ENCODE data around the gene PLEKHA6.
"Not testable (repeated sequence)": the region's sequence is repeated elsewhere in the genome, so short reads cannot be mapped to it uniquely, and the experiment has no call there.

The PLEKHA6 gene

DNA sequence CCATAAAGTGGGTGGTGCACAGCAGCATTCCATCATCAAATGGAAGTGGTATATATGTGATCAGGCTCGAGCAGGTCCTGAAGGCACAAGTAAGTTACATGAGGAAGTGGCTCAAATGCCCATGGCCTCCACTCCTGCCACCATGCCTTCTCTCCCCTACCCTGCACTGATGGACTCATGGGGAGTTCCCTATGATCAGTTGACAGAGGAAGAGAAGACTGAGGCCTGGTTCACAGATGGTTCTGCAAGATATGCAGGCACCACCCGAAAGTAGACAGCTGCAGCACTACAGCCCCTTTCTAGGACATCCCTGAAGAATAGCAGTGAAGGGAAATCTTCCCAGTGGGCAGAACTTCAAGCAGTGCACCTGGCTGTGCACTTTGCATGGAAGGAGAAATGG, 121.2 kb downstream of the PLEKHA6 start:
- DNase-seq (ENCODE audit: low read depth in 2 of 2): not testable (repeated sequence)

DNA sequence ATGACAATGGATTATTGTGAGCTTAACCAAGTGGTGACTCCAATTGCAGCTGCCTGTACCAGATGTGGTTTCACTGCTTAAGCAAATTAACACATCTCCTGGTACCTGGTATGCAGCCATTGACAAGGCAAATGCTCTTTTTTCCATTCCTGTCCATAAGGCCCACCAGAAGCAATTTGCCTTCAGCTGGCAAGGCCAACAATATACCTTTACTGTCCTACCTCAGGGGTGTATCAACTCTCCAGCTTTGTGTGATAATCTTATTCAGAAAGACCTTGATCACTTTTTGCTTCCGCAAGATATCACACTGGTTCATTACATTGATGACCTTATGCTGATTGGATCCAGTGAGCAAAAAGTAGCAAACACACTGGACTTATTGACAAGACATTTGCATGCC, 122.2 kb downstream of the PLEKHA6 start:
- DNase-seq (ENCODE audit: low read depth in 2 of 2): not testable (repeated sequence)

DNA sequence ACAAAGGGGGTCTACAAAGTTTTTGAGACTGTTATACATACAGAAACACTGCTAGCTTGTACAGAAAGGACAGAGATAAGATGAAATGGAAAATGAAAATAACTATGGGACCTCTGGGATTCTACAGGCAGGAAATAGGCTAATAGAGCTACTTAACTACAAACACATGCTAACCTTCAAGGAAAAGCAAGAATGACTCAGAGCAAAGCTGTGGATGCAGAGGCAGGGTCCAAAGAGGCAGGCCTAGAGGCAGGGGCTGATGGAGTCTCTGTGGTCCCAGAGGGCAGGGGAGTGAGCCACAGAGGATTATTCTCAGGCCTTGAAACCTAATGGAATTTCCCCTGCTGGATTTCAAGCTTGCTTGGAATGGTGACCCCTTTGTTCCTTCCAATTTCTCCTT, 127.2 kb downstream of the PLEKHA6 start:
- DNase-seq (ENCODE audit: low read depth in 2 of 2): no peak

DNA sequence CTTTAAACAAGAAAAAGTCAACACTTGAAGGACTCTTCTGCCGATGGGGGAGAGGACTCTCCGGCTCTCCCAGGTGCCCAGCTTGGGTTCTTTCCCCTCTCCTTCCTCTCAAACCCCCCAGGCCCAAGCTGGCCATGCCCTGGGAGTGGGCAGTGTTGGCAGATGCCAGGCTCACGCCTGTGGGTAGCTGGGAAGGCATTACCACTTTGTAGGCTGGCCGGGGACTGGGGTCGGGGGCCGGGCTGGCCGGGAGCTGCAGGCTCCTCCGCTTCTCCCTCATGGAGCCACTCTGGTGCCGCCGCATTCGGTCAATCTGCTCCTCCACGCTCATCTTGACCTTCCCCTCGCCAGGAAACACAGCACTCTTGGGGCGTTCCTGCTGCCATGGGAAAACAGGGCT, 129.5 kb downstream of the PLEKHA6 start:
- DNase-seq (ENCODE audit: low read depth in 2 of 2): no peak

DNA sequence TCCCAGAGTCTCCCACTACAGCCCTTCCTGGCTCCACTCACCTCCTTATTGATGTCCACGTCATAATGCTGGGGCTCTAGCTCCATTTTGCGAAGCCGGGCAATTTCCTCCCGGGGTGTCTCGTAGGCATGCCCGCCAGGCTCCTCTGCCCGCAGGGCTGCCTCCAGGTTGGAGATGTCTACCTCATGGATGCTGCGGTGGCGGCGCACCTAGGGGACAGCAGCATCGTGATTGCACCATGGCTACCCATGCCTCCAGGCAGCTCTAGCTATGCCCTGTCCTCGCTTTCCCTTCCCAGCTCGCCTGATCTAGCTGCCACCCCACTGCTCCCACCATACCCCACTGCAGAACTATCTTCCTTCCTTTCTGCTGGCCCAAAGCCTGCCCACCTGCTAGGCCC, 130.8 kb downstream of the PLEKHA6 start:
- no peak for DNase-seq (ENCODE audit: low read depth in 2 of 2)

DNA sequence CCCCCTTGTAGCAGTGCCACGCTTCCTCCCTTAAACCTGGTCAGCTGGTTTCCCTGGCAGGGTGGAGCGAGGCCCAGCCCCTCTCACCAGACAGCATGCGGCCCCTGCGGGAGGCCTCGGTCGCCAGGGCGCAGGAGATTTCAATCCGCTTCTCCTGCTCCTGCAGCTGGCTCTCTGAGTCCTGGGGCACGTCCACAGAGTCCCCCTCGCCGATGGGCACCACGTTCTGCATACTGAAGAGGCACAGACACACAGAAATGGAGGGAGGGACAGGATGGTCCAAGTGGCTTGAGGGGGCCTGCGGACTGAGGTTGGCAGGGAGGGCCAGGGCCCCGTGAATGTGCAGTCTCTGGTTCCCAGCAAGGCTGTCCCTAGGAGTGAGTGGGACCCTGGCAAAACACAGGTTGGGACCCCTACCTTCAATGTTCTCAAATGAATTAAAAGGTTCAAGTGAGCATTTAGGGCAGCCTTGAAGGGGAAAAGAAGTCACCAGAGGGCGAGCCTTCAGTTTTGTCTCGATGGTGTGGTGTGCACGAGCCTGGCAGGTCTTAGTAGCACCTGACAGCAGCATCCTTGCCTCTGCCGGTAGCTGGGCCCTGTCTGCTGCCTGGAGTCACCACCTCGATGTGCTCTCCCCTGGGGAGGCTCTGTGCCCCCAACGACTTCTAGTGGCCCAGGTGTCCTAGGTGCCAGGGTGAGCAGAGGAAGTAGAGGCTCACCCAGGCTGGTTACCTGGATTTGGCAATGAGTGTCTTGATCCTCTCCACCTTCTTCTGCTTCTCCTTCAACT, 131.5 kb downstream of the PLEKHA6 start:
- no peak for DNase-seq (ENCODE audit: low read depth in 2 of 2)

DNA sequence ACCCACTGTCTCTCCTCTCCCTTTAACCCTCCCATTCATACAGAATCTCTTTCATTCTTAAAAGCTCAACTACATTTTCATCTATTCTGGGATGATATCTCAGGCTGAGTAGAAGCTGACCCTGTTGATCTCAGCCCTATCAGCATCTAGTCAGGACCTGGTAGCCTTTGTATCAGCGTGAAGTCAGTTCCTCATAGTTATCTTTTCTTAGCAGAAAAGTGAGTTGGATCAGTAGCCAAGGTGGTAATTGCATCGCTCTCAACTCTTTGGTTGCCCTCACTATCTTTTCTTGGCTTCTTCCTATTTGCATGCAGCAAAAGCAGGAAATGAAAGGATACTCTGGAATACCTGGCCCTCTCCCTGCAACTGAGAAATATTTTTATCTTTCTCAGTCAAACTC, 132.4 kb downstream of the PLEKHA6 start:
- DNase-seq (ENCODE audit: low read depth in 2 of 2): no peak

DNA sequence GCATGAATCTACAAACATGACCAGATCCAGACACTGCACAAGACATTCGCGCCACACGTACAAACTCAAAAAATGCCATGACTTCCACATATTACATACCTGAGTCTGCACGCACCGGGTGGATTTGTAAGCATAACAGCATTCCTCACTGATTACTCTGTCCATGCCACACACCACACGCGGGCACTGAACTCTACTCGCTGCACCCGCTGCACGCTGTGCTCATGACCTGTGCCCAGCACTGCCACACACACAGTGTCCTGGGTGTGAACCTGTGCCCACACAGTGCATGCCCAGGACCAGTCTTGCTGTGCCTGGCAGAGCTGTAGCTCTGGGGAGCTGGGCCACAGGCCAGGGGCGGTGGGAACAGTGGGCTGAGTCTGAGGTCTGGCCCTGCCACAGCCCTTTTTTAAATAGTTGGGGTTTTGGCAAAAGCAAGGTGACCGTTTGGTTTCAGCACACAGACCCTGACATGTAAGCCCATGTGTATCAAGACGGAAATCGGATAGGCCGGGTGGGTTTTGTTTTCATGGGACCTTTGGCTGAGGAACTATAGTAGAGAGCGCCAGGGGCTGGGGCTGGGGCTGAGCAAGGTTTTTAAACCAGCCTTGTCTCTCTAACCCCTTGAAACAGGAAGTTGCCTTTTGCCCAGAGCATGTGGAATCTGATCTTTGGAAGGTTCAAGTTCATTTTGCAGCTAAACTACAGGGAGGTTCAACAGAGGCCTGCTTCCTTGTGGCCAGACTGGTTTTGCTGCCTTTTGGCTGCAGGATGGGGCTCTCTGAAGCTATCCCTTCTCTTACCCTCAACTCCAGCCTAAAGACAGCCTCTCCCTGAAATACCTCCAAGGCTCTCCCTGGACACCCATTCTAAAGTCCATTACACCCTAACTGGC, 133.6 kb downstream of the PLEKHA6 start:
- DNase-seq (ENCODE audit: low read depth in 2 of 2): no peak

DNA sequence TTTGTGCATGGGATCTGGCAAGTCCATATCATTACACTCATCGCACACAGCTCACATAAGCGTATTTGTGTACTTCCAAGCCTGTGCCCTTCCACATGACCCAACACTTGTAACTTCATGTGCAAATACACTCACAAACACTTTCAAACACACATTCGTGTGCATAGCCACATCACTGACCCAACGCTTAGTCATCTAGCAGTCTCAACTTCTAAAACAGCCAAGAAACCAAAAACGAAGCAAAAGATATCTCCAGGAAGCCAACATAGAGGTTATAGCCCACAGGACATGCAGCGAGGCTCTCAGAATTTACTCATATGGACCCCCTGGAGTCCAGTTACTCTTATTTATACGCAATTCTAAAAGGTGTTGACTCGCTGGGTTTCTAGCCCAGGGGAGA, 135.1 kb downstream of the PLEKHA6 start:
- DNase-seq (ENCODE audit: low read depth in 2 of 2): no peak

DNA sequence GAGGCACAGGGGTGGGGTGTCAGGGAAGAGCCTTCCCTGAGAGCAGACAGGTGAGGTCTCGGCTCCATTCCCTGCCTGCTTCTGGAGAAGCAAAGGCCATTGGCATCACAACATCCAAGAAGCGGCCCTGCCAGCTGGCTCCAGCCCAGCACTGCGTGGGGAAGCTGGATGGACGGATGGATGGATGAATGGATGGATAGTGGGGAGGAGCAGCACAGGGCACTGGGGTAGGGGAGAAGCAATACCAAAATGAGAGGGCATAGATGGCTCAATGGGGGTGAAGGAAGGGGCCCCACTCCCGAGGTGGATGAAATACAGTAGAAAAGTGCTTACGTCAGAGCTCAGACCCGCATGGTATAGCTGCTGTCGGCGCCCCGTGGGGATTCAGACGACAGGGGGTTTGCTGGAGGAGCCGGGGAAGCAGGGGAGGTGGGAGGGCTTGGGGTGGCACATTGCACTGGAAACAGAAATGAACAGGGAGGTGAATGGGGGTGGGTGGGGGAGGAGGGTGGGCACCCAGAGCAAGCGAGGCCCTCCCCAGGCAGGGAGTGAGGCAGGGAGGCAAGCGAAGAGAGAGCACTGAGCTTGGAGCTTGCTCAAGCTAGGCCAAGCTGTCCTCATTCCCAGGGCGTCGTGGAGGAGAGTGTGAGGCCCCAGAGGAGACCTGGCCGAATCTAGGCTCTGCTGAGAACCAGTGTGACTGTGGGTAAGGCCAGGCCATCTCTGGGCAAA, 136.4 kb downstream of the PLEKHA6 start:
- no peak for DNase-seq (ENCODE audit: low read depth in 2 of 2)

DNA sequence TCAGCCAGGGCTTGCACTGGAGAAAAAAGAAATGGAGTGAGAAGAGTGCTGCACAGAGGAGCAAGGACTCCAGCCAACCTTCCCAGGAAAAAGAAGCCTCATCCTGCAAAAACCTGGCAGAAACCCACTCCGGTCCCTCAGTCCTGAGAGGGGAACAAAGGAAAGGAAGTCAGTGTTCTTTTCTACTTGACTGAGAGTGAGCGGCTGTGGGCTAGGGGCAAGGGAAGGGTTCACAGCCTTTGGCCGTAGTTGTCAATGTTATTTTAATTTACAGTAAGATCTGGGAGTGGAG, 137.0 kb downstream of the PLEKHA6 start:
- DNase-seq (ENCODE audit: low read depth in 2 of 2): no peak

DNA sequence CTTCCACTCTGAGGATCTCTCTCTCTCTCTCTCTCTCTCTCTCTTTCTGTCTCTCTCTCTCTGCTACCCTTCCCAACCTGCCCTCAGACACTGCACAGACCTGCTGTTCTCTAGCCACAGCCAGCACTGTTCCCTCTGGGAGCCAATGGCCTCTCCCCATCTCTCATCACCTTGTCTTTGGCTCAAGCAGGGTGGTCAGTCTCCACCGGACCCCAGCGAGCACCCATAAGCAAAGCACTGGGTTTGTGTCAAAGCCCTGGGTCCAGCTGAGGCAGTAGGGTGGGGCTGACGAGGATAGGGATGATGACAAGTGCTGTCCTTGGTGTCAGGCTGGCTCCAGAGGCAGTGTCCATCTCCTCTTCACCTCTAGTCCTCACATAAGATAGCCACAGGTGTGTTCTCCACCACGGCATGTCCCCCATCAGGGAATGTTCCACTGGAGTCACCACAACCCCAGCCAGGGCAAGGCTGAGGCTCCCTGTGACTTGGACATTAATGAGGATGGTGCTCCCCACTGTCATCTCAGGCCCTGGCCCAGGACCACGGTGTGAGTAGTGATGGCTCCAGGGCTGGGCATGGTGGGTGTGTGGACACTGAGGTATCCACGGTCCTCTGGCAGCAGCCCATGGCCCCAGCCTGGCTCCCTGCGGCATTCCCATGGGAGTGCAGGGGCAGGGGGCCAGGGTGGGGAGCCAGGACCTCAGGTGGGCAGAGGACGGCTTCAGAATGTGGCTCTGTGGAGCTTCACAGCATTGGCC, 137.5 kb downstream of the PLEKHA6 start:
- no peak for DNase-seq (ENCODE audit: low read depth in 2 of 2)

DNA sequence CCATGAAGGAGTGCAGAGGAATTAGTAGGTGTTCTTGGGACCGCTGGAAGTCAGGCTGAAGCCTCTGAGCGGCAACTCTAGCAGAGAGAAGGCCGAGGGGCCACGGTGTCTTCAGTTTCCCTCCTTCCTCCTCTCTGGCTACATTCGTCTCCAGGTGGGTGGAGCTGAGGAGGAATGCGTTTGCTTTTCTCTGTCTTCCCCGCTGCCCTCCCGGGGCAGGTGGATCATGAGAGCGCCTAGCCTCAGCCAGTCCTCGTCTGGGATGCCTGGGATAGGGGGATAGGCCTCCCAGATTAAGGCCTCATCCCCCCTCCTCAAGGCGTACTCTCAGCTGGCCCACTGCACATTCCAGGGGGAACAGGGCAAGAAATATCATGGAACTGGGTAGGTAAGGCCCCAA, 138.5 kb downstream of the PLEKHA6 start:
- no peak for DNase-seq (ENCODE audit: low read depth in 2 of 2)

DNA sequence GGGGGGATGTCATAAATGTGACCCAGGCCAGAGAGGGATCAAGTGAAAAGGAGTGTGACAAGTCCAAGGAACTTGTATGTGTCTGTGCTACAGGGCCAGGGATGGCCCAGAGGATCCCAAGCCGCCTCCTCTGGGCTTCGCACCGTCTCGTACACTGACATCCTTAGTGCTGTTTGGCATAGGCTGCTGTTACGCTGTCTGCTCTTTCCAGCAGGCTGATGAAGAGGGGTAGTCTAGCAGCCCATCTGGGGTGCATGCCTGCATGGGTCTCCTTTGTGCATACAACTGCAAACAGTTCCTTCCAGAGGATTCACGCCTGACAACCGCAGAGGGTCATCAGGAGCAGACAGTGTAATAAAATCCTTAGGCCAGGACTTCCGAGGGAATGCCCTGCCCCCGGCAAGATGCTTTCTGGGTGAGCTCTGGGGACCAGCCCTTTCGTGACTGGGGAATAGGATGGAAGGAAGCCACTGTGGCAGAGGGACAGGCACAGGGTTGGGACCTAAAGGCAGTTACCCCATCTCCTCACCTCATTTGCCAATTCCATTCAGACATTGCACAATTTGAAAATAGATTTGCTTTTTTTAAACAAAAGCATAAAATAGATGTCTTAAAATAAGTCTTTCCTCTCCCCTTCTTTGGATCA, 139.6 kb downstream of the PLEKHA6 start:
- no peak for DNase-seq (ENCODE audit: low read depth in 2 of 2)

DNA sequence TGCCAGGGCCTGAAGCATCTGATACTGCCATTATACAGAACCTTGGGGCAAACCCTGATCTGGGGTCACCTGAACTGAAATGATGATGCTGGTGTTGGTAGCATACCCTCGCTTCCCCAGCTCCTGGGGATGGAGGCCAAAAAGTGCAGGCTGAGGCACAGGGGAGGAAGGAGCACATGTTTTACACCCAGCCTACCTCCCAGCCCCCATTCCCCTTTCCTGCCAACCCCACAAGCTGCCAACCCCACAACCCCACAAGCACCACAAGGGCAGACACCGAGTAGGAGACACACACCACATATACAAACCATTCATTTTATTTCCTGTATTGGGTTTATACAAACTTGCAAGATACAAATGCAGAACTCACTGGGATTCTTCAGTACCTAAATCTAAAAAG, 141.2 kb downstream of the PLEKHA6 start:
- no peak for DNase-seq (ENCODE audit: low read depth in 2 of 2)

DNA sequence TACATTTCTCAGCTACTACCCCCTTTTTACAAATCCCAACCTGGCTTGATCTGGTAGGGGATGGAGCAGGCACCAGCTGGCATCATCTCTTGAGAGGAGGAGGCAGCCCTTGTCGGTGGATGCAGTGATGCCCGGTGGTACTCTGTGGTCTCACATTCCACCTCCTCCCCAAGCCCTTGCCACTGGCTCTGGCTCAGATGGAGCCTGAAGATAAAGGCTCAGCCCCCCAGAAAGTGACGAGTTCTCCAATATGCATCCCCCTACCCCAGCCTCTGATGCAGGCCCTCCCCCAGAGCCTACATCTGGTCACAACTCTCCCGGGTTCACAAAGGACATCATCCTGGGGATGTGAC, 142.1 kb downstream of the PLEKHA6 start:
- DNase-seq (ENCODE audit: low read depth in 2 of 2): no peak

DNA sequence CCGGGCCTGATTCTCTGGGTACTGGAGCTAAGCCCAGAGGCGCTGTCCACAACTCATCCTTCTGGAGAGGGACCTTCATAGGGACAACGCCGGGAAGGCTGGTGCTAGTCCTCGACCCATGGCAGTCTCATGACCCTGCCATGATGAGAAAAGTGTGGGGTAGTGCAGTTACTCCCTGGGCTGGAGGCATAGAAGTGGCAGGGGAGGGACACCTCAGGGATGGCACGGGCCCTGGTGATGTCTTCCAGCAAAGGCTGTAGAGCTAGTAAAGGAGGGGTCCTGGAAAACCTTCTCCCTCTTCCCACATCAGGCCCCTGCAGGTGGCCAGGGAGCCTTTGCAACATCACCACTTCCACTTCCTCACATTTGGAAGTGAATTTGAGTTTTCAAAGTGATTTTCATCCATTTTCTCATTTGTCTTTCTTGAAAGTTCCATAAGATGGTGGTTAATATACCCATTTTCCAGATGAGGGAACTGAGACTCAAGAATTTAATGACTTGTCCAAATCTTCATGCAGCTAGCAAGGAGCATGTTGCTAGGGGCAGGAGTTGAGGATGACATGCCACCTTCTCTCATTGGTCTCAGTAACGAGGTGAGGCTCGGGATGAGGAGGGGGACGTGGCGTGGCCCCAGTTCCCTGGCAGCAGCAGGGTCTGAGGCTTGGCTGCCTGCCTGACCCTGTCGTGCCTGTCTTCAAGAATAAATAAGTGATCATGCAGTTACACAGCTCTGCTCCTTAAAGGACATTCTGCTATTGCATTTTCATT, 142.7 kb downstream of the PLEKHA6 start:
- DNase-seq (ENCODE audit: low read depth in 2 of 2): no peak

DNA sequence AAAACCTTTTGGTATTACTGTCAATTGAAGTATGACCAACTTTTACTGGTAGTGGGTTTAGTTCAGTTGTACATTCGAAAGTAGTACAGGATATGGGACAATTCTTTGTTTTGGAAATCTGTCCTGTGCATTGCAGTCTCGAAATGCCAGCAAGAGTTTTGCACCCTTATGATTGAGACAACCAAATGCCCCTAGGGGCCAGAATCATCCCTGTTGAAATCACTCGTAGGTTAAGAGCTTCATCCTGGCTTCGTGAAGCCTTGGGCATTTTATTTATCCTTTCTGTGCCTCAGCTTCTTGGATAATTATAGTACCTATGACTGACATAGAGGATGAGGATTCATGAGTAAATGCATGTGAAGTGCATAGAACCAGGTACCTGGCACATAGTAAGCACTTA, 143.5 kb downstream of the PLEKHA6 start:
- DNase-seq (ENCODE audit: low read depth in 2 of 2): no peak

DNA sequence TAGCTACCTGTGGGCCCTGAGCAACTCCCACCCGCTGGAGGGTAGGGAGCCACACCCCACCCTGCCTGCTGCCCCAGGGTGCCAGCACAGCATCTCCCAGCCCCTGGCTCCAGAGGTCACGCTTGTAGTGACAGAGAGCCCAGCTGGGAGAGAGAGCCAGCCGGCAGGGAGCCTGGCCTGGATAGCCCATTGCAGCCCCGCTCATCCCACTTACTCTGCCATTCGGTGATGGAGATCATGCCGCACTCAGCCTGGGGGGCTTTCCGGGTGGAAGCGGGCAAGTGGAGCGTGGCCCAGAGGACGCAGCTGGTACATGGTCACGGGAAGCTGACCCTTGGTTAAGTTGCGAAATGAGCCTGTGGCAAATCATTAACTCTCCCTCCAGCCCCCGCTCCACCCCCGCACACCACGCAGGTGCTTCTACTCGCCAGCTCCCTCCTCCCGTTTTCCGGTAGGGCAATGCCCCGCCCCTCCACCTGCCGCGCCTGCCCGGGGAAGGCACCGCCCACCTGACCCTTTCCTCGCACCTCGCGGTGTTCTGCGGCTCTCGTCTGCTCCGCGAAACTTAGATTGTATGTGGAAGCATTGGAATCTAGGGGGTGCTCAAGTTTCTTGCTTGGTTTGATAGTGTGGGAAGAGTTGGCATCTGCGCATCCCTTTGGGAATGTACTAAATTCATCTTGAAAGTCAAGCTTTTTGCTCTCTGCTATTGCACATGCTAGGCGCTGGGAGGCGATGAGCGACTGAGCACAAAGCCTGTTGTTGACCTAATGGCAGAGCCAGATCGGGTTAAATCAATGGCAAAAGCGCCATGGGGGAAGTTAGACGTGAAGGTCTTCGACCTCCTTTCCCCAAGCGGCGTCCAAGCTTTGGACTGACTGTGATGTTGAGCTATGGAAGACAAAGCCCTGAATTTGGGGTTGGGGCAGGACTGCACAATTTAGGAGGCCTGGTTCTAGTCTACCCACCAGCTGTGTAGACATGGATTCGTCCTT, 145.8 kb downstream of the PLEKHA6 start, which contains the start of gene GOLT1A:
TSS of gene GOLT1A (minus strand) at position 321 of the 995 bp plus-strand sequence. CDS start at position 239, 82 bp downstream.
- peak in 1 of 2 donors; percentile 25 for DNase-seq (ENCODE audit: low read depth in 2 of 2)
